Fibroblast of lung (primary cell): ENCODE measurements around the gene CASQ1. TPM values are rescaled to one million over a fixed set of nuclear protein-coding genes. Genes with fewer than 3 reads are reported as not detected.

Experiments
- DNase-seq, 2 donors: peaks; one replicate each; pipeline versions ENCODE4 v3.0.0 to v3.0.0-alpha.2; 2010; ENCODE audit warnings: low read depth in 2 of 2
- H2AFZ ChIP-seq: 2 replicates; pipeline ENCODE4 v1.5.1; 2012; ENCODE audit warnings: low read length, control low read depth, inconsistent platforms
- H3K27ac ChIP-seq: 2 replicates; pipeline ENCODE4 v1.5.1; 2011; ENCODE audit warnings: low read length, control low read depth; ENCODE audit not compliant: insufficient read depth
- H3K27me3 ChIP-seq: 2 replicates; pipeline ENCODE4 v1.5.1; 2011; ENCODE audit warnings: mild to moderate bottlenecking, low read length; ENCODE audit not compliant: control insufficient read depth, insufficient read depth
- H3K36me3 ChIP-seq: 2 replicates; pipeline ENCODE4 v1.5.1; 2011; ENCODE audit warnings: low read length; ENCODE audit not compliant: control insufficient read depth, insufficient read depth
- H3K4me1 ChIP-seq: 2 replicates; pipeline ENCODE4 v1.5.1; 2011; ENCODE audit warnings: low read length; ENCODE audit not compliant: control insufficient read depth, insufficient read depth; ENCODE audit errors: extremely low read depth
- H3K4me2 ChIP-seq: 2 replicates; pipeline ENCODE4 v1.5.1; 2011; ENCODE audit warnings: low read length, control low read depth; ENCODE audit not compliant: insufficient read depth; ENCODE audit errors: extremely low read depth
- H3K4me3 ChIP-seq, 4 experiments: fragments of 200-600 bp in 1 of 4; sonication (generic) in 1 of 4; replicated peaks in 1 of 4; 2 replicates each; pipeline ENCODE4 v1.5.1; 2011 to 2016; ENCODE audit warnings: low read length in 4 of 4, low read depth in 3 of 4, mild to moderate bottlenecking in 3 of 4, control low read depth in 2 of 4, inconsistent platforms in 1 of 4, mixed read lengths in 1 of 4; ENCODE audit not compliant: insufficient read depth in 1 of 4; ENCODE audit errors: control extremely low read depth in 1 of 4
- H3K79me2 ChIP-seq: 2 replicates; pipeline ENCODE4 v1.5.1; 2012; ENCODE audit warnings: mild to moderate bottlenecking, low read length, inconsistent platforms; ENCODE audit not compliant: control insufficient read depth, insufficient read depth
- H3K9ac ChIP-seq: 2 replicates; pipeline ENCODE4 v1.5.1; 2011; ENCODE audit warnings: mild to moderate bottlenecking, low read length, control low read depth; ENCODE audit not compliant: insufficient read depth
- H3K9me3 ChIP-seq: 2 replicates; pipeline ENCODE4 v1.5.1; 2012; ENCODE audit warnings: low read depth, low read length; ENCODE audit not compliant: control insufficient read depth, insufficient read depth
- H4K20me1 ChIP-seq: 2 replicates; pipeline ENCODE4 v1.5.1; 2011; ENCODE audit warnings: low read length; ENCODE audit not compliant: control insufficient read depth, insufficient read depth; ENCODE audit errors: extremely low read depth
- EZH2 ChIP-seq: IDR thresholded peaks from 2 replicates; pipeline ENCODE4 v1.5.1; 2012; ENCODE audit warnings: low read length, control low read depth, mild to moderate bottlenecking; ENCODE audit errors: missing control alignments
- polyA plus RNA-seq, 2 donors: library from polyadenylated mRNA; depleted of rRNA in 1 of 2; stranded (reverse) in 1 of 2; unstranded in 1 of 2; fragments of >200 nt; gene quantifications; 2 replicates each; pipeline ENCODE4 v1.2.1, GENCODE V29; 2011 to 2012; ENCODE audit warnings: missing spikeins in 1 of 2
- total RNA-seq: library from RNA; depleted of rRNA; stranded (reverse); fragments of >200 nt; gene quantifications from 2 replicates; pipeline ENCODE4 v1.2.1, GENCODE V29; 2014
- TF ChIP-seq, protein P1 (sequence below), 2 donors: IDR thresholded peaks in 1 of 2; conservative IDR thresholded peaks in 1 of 2; 1 replicate in 1 of 2; 2 replicates in 1 of 2; pipeline ENCODE4 v1.5.1; 2011 to 2012; ENCODE audit warnings: low read length in 2 of 2, control low read depth in 1 of 2, inconsistent platforms in 1 of 2, low read depth in 1 of 2, mild to moderate bottlenecking in 1 of 2

Gene CASQ1
- total and polyA plus RNA-seq, 2 donors (not counting 1 experiment from before 2014, with no cell fraction given), result 0.15 to 0.17 TPM

DNA sequence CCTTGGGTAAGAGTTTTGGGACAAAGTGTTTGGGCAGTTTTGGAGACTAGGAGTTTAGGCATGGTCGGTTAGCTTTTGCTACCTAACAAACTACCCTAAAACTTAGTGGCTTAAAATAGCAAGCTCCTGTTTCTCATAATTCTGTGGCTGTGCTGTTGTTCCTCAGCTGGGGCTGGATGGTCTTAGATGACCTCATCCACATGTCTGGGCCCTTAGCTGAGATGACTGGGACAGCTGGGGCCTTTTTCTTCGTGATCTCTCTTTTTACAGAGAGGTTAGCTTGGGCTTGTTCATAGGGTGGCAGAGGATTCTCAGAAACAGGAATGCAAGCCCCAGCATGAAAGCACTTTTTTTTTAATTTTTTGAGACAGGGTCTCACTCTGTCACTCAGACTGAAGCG is 32.3 kb upstream of the CASQ1 start:
- DNase-seq, result no peak
- no peaks in the 10 kb centered on the region for H3K79me2 ChIP-seq

DNA sequence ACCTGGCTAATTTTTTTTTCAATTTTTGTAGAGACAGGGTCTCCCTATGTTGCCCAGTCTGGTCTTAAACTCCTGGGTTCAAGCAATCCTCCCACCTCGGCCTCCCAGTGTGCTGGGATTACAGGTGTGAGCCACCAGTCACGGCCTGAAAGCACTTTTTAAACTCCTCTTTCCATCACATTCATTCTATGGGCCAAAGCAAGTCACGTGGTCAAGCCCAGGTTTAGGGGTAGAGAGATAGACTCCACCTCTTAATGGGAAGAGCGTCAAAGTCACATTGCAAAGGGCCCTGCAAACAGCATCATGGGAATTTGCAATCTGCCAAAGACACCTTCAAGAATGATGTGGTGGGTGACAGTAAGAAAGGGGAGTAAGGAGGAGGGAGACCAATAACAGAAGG is 31.8 kb upstream of the CASQ1 start:
- Histone ChIP-seq H3K9me3 (no peaks in the 10 kb centered on the region), H3K27ac (no peak overlapping the region), H3K9ac (no peak overlapping the region), H3K4me1 (no peaks in the 10 kb centered on the region), H2AFZ (no peak overlapping the region), H3K4me3 (no peak overlapping the region), H4K20me1 (no peaks in the 10 kb centered on the region), H3K27me3 (peaks cover 10% of the 10 kb centered on the region), H3K79me2 (no peaks in the 10 kb centered on the region), H3K36me3 (no peaks in the 10 kb centered on the region), H3K4me2 (no peak overlapping the region)
- no peak for DNase-seq
- no peak for TF ChIP-seq EZH2
- TF ChIP-seq, protein P1, sequence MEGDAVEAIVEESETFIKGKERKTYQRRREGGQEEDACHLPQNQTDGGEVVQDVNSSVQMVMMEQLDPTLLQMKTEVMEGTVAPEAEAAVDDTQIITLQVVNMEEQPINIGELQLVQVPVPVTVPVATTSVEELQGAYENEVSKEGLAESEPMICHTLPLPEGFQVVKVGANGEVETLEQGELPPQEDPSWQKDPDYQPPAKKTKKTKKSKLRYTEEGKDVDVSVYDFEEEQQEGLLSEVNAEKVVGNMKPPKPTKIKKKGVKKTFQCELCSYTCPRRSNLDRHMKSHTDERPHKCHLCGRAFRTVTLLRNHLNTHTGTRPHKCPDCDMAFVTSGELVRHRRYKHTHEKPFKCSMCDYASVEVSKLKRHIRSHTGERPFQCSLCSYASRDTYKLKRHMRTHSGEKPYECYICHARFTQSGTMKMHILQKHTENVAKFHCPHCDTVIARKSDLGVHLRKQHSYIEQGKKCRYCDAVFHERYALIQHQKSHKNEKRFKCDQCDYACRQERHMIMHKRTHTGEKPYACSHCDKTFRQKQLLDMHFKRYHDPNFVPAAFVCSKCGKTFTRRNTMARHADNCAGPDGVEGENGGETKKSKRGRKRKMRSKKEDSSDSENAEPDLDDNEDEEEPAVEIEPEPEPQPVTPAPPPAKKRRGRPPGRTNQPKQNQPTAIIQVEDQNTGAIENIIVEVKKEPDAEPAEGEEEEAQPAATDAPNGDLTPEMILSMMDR (conservative IDR thresholded peaks at IDR 0.05 in 1 of 2, IDR thresholded peaks at IDR 0.05 in 1 of 2; ENCODE audit: low read depth in 1 of 2, low read length in 2 of 2), result no peak

More for the DNA sequence above, 32.3 kb upstream of the CASQ1 start:
- H4K20me1 ChIP-seq, result no peaks in the 10 kb centered on the region
- H3K4me2 ChIP-seq, result no peak overlapping the region
- H3K9me3 ChIP-seq, result no peaks in the 10 kb centered on the region
- H3K9ac ChIP-seq, result no peak overlapping the region
- H3K36me3 ChIP-seq, result no peaks in the 10 kb centered on the region
- H2AFZ ChIP-seq, result no peak overlapping the region
- TF ChIP-seq EZH2, result no peak
- TF ChIP-seq, protein P1 (conservative IDR thresholded peaks at IDR 0.05 in 1 of 2, IDR thresholded peaks at IDR 0.05 in 1 of 2; ENCODE audit: low read depth in 1 of 2, low read length in 2 of 2), result no peak
- no peaks in the 10 kb centered on the region for H3K4me1 ChIP-seq
- peaks cover 10% of the 10 kb centered on the region for H3K27me3 ChIP-seq
- H3K4me3 ChIP-seq, result no peak overlapping the region
- no peak overlapping the region for H3K27ac ChIP-seq

DNA sequence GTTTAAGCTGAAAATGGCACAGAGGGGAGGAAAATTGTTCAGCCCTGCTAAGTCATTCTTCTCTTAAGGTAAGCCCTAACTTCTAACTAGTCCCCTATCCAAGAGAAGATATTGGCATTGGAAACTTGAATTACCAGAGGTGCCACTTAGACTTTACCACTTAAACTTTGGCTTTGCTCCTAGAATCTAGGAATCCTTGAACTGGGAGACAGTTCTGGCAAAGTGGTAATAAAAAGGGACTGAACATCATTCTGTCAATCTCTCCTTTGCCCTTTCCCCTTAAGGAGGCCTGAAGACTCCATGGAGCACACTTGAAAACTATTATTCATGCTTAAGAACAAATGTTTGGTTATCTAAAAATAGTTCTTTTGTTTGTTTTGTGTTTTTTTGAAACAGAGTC is 30.5 kb upstream of the CASQ1 start:
- no peaks in the 10 kb centered on the region for H3K79me2 ChIP-seq
- H3K27me3 ChIP-seq, result peaks cover 10% of the 10 kb centered on the region
- no peak overlapping the region for H3K4me3 ChIP-seq
- no peak overlapping the region for H3K27ac ChIP-seq
- TF ChIP-seq, protein P1 (conservative IDR thresholded peaks at IDR 0.05 in 1 of 2, IDR thresholded peaks at IDR 0.05 in 1 of 2; ENCODE audit: low read depth in 1 of 2, low read length in 2 of 2), result no peak
- TF ChIP-seq EZH2, result no peak
- H2AFZ ChIP-seq, result no peak overlapping the region
- no peak overlapping the region for H3K9ac ChIP-seq
- H3K4me1 ChIP-seq, result no peaks in the 10 kb centered on the region
- DNase-seq, result no peak
- no peaks in the 10 kb centered on the region for H4K20me1 ChIP-seq
- no peaks in the 10 kb centered on the region for H3K9me3 ChIP-seq
- H3K36me3 ChIP-seq, result no peaks in the 10 kb centered on the region
- H3K4me2 ChIP-seq, result no peak overlapping the region
